ENCODE results near the gene DPP3. TPM values are rescaled to one million over a fixed set of nuclear protein-coding genes. Genes with fewer than 3 reads are reported as not detected.
A peak's percentile ranks its signal among the peaks of the same experiment; 100 is the strongest.
"Not testable (repeated sequence)": the region's sequence is repeated elsewhere in the genome, so short reads cannot be mapped to it uniquely, and the experiment has no call there.

DPP3 gene, protein sequence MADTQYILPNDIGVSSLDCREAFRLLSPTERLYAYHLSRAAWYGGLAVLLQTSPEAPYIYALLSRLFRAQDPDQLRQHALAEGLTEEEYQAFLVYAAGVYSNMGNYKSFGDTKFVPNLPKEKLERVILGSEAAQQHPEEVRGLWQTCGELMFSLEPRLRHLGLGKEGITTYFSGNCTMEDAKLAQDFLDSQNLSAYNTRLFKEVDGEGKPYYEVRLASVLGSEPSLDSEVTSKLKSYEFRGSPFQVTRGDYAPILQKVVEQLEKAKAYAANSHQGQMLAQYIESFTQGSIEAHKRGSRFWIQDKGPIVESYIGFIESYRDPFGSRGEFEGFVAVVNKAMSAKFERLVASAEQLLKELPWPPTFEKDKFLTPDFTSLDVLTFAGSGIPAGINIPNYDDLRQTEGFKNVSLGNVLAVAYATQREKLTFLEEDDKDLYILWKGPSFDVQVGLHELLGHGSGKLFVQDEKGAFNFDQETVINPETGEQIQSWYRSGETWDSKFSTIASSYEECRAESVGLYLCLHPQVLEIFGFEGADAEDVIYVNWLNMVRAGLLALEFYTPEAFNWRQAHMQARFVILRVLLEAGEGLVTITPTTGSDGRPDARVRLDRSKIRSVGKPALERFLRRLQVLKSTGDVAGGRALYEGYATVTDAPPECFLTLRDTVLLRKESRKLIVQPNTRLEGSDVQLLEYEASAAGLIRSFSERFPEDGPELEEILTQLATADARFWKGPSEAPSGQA
- total RNA-seq (10 to 100 TPM; 15.8 to 75.7 (median 19.4) TPM), polyA plus RNA-seq (10 to 100 TPM; 18.6 to 22.2 TPM), total RNA-seq (18.3 reads per million, percentile 48 among the genes with 10 or more reads in this experiment)

GRCh38 chr11:66480117-66480938 lies at the start of gene DPP3:
Gene DPP3 (plus strand): TSS chr11:66480434. CDS start chr11:66482201, 1,767 bp downstream.
- peaks cover 0 to 11% (median 0%) of the 10 kb centered on the region in 5 donors for H3K36me3 Mint-ChIP-seq
- peak; percentile 99 for ATAC-seq
- peaks cover 9 to 37% (median 17%) of the 10 kb centered on the region in 7 donors for H3K4me1 Mint-ChIP-seq
- no peaks in the 10 kb centered on the region for H3K27me3 ChIP-seq (ENCODE audit: control insufficient read depth in 2 of 2, insufficient read depth in 2 of 2, low read length in 2 of 2)
- no peaks in the 10 kb centered on the region for H3K27me3 Mint-ChIP-seq
- H3K27ac ChIP-seq (ENCODE audit: low read depth, low read length): peak within 1 kb of the TSS; percentile 90
- ChIA-PET POLR2A (interaction anchor here (0.6 to 4.3 kb wide), 15 partner anchors 13 to 198 kb away, joined by 3 to 42 read pairs (median 4); partner anchors contain the start of genes BBS1, CCDC87, CCS and MRPL11), CTCF (interaction anchor here (0.5 to 2.6 kb wide), 7 partner anchors 9 to 538 kb away, joined by 3 to 12 read pairs (median 5); partner anchors contain the start of genes MRPL11, NPAS4, PELI3 and RBM4B)
- H3K4me1 ChIP-seq (ENCODE audit: control insufficient read depth in 2 of 2, insufficient read depth in 2 of 2, low read length in 2 of 2): peaks cover 9 to 14% of the 10 kb centered on the region in 2 donors
- peak; percentile 87 to 97 (median 95) for DNase-seq
- no peaks in the 10 kb centered on the region for H3K9me3 Mint-ChIP-seq
- peak within 1 kb of the TSS; percentile 86 to 92 (median 90) for H3K4me3 Mint-ChIP-seq
- peaks cover 0 to 11% (median 0%) of the 10 kb centered on the region in 3 experiments for H3K36me3 ChIP-seq (ENCODE audit: control insufficient read depth in 2 of 3, insufficient read depth in 3 of 3, low read length in 3 of 3)
- H3K9me3 ChIP-seq (ENCODE audit: control insufficient read depth in 2 of 3, low read length in 3 of 3): no peaks in the 10 kb centered on the region
- H3K4me3 ChIP-seq (ENCODE audit: low read length): peak within 1 kb of the TSS; percentile 86
- H3K27ac Mint-ChIP-seq: peak within 1 kb of the TSS; percentile 75 to 91 (median 90)
- intact Hi-C loops (cut with micrococcal nuclease): loop anchor here (1.0 to 10.0 kb wide), 8 partner anchors 14 to 168 kb away; partner anchors contain the start of genes ACTN3 (in 2 of the 2), PELI3 (in 2 of the 2), RBM4 (in 2 of the 2) and ZDHHC24 (in 2 of the 2)

GRCh38 chr11:66431287-66431686 lies 48.9 kb upstream of the DPP3 start:
- H3K4me1 Mint-ChIP-seq; DNase-seq; H3K4me1 ChIP-seq (ENCODE audit: control insufficient read depth in 2 of 2, insufficient read depth in 2 of 2, low read length in 2 of 2); H3K4me3 ChIP-seq (ENCODE audit: low read length); H3K27me3 Mint-ChIP-seq; intact Hi-C loops (cut with micrococcal nuclease); CTCF ChIA-PET; ATAC-seq; H3K9me3 Mint-ChIP-seq; H3K9me3 ChIP-seq (ENCODE audit: control insufficient read depth in 2 of 3, low read length in 3 of 3); H3K4me3 Mint-ChIP-seq; H3K27me3 ChIP-seq (ENCODE audit: control insufficient read depth in 2 of 2, insufficient read depth in 2 of 2, low read length in 2 of 2); H3K27ac ChIP-seq (ENCODE audit: low read depth, low read length): not testable (repeated sequence)
- peaks cover 4 to 30% (median 11%) of the 10 kb centered on the region in 5 donors for H3K36me3 Mint-ChIP-seq
- H3K27ac Mint-ChIP-seq: peak overlapping the region in 1 of 9 donors; percentile 42
- POLR2A ChIA-PET: interaction anchor here (1.3 kb wide), 1 partner anchor 10 kb away, joined by 3 read pairs; no protein-coding TSS in a partner anchor
- H3K36me3 ChIP-seq (ENCODE audit: control insufficient read depth in 2 of 3, insufficient read depth in 3 of 3, low read length in 3 of 3): peaks cover 0 to 23% (median 3%) of the 10 kb centered on the region in 3 experiments

DNA sequence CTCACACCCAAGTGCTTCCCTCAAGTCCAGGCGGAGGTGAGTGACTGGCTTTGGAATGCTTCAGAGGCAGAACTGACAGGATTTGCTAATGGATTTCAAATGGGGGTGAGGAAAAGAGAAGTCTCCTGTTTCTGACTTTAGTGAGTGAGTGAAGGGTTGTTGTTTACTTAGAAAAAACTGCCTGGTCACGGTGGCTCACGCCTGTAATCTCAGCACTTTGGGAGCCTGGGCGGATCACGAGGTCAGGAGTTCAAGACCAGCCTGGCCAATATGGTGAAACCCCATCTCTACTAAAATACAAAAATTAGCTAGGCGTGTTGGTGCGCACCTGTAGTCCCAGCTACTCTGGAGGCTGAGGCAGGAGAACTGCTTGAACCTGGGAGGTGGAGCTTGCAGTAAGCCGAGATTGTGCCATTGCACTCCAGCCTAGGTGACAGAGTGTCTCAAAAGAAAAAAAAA lies 48.3 kb upstream of the DPP3 start:
- CTCF ChIA-PET: interaction anchor here (0.7 to 1.0 kb wide), 2 partner anchors 11 to 25 kb away, joined by 3 read pairs; no protein-coding TSS in a partner anchor
- intact Hi-C loops (cut with micrococcal nuclease): not testable (repeated sequence)

GRCh38 chr11:66432597-66432996 lies 47.6 kb upstream of the DPP3 start:
- Mint-ChIP-seq H3K4me1 (peaks cover under 1 to 10% (median under 1%) of the 10 kb centered on the region in 7 donors), H3K4me3 (no peak overlapping the region), H3K9me3 (no peaks in the 10 kb centered on the region), H3K27me3 (no peaks in the 10 kb centered on the region), H3K27ac (no peak overlapping the region), H3K36me3 (peaks cover 4 to 38% (median 11%) of the 10 kb centered on the region in 5 donors)
- DNase-seq: no peak
- intact Hi-C loops (cut with micrococcal nuclease): no loop called here
- POLR2A ChIA-PET: interaction anchor here (0.6 to 0.8 kb wide), 2 partner anchors 119 to 364 kb away, joined by 3 read pairs; no protein-coding TSS in a partner anchor
- no peaks in the 10 kb centered on the region for H3K4me1 ChIP-seq (ENCODE audit: control insufficient read depth in 2 of 2, insufficient read depth in 2 of 2, low read length in 2 of 2)
- no peaks in the 10 kb centered on the region for H3K9me3 ChIP-seq (ENCODE audit: control insufficient read depth in 2 of 3, low read length in 3 of 3)
- H3K4me3 ChIP-seq (ENCODE audit: low read length): no peak overlapping the region
- peak; percentile 51 for ATAC-seq
- CTCF ChIA-PET: interaction anchor here (0.6 to 1.0 kb wide), 2 partner anchors 25 to 1299 kb away, joined by 3 read pairs; no protein-coding TSS in a partner anchor
- no peak overlapping the region for H3K27ac ChIP-seq (ENCODE audit: low read depth, low read length)
- no peaks in the 10 kb centered on the region for H3K27me3 ChIP-seq (ENCODE audit: control insufficient read depth in 2 of 2, insufficient read depth in 2 of 2, low read length in 2 of 2)
- peaks cover 0 to 32% (median 6%) of the 10 kb centered on the region in 3 experiments for H3K36me3 ChIP-seq (ENCODE audit: control insufficient read depth in 2 of 3, insufficient read depth in 3 of 3, low read length in 3 of 3)

More for the DNA sequence above, 48.3 kb upstream of the DPP3 start:
- H3K4me1 ChIP-seq (ENCODE audit: control insufficient read depth in 2 of 2, insufficient read depth in 2 of 2, low read length in 2 of 2); H3K9me3 Mint-ChIP-seq; DNase-seq; POLR2A ChIA-PET; H3K4me3 Mint-ChIP-seq; H3K27me3 ChIP-seq (ENCODE audit: control insufficient read depth in 2 of 2, insufficient read depth in 2 of 2, low read length in 2 of 2); H3K27ac Mint-ChIP-seq; H3K27ac ChIP-seq (ENCODE audit: low read depth, low read length); H3K4me1 Mint-ChIP-seq; H3K4me3 ChIP-seq (ENCODE audit: low read length); H3K9me3 ChIP-seq (ENCODE audit: control insufficient read depth in 2 of 3, low read length in 3 of 3); H3K27me3 Mint-ChIP-seq; ATAC-seq: not testable (repeated sequence)
- peaks cover 0 to 29% (median 6%) of the 10 kb centered on the region in 3 experiments for H3K36me3 ChIP-seq (ENCODE audit: control insufficient read depth in 2 of 3, insufficient read depth in 3 of 3, low read length in 3 of 3)
- H3K36me3 Mint-ChIP-seq: peaks cover 4 to 36% (median 11%) of the 10 kb centered on the region in 5 donors

DNA sequence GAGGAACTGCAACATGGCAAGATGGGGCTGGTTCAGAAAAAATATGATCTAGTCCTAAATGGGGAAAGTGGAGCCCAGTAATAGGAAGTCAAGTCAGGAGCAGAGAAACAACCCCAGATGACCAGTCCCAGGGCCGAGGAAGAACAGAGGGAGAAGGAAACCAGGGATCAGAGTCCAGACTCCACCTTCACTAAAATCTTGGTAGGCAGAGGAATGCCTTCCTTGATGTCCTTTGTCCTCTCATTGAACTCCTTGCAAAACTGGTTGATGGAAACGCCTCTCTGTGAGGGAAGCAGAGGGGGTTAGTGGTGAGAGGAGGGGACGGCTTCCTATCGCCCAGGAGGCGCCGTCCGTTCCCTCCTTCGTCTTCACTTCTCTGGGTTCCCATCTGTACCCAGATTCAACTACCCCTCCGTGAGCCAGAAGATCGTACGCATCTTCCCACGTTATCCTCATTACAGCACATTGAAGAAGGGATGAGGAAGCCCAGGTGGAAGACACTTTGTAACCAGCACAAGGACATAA lies 42.2 kb upstream of the DPP3 start:
- Histone ChIP-seq H3K36me3 (ENCODE audit: control insufficient read depth in 2 of 3, insufficient read depth in 3 of 3, low read length in 3 of 3) (peaks cover 0 to 27% (median 6%) of the 10 kb centered on the region in 3 experiments), H3K27me3 (ENCODE audit: control insufficient read depth in 2 of 2, insufficient read depth in 2 of 2, low read length in 2 of 2) (no peaks in the 10 kb centered on the region), H3K4me3 (ENCODE audit: low read length) (peak overlapping the region; percentile 86), H3K9me3 (ENCODE audit: control insufficient read depth in 2 of 3, low read length in 3 of 3) (peaks cover 0 to 2% (median 0%) of the 10 kb centered on the region in 3 experiments), H3K27ac (ENCODE audit: low read depth, low read length) (peak overlapping the region; percentile 84), H3K4me1 (ENCODE audit: control insufficient read depth in 2 of 2, insufficient read depth in 2 of 2, low read length in 2 of 2) (peaks cover 4 to 5% of the 10 kb centered on the region in 2 donors)
- ChIA-PET POLR2A (interaction anchor here (0.7 to 1.7 kb wide), 10 partner anchors 17 to 662 kb away, joined by 3 to 12 read pairs (median 4); partner anchors contain the start of genes CD248, DPP3, NPAS4 and PELI3), CTCF (interaction anchor here (0.6 to 1.6 kb wide), 7 partner anchors 9 to 357 kb away, joined by 3 to 11 read pairs (median 7); no protein-coding TSS in a partner anchor)
- intact Hi-C loops (cut with micrococcal nuclease): loop anchor here (1.0 to 5.0 kb wide), 6 partner anchors 29 to 239 kb away; partner anchors contain the start of genes SLC29A2 (in 2 of the 2), BBS1 (in 1 of the 2), RBM14 (in 1 of the 2) and RBM4B (in 1 of the 2)
- Mint-ChIP-seq H3K4me3 (peak overlapping the region; percentile 83 to 96 (median 90)), H3K27ac (peak overlapping the region; percentile 46 to 99 (median 94)), H3K27me3 (no peaks in the 10 kb centered on the region), H3K4me1 (peaks cover 7 to 13% (median 11%) of the 10 kb centered on the region in 7 donors), H3K36me3 (peaks cover 4 to 24% (median 6%) of the 10 kb centered on the region in 5 donors), H3K9me3 (peaks cover 0 to 5% (median under 1%) of the 10 kb centered on the region in 11 donors)
- ATAC-seq (no peak), DNase-seq (no peak)
